Fibroblast of pulmonary artery (primary cell): Measurements from ENCODE around the gene HMGXB3.

Experiments
- DNase-seq: peaks from one replicate; pipeline ENCODE4 v3.0.0-alpha.2; 2010; ENCODE audit warnings: low read depth
- H3K4me3 ChIP-seq: replicated peaks from 2 replicates; pipeline ENCODE4 v1.5.1; 2011; ENCODE audit warnings: low read depth, mild to moderate bottlenecking, control low read depth, low read length, moderate library complexity
- TF ChIP-seq, protein P1 (sequence below): IDR thresholded peaks from 2 replicates; pipeline ENCODE4 v1.5.1; 2011; ENCODE audit warnings: mild to moderate bottlenecking, control low read depth, low read length, inconsistent platforms; ENCODE audit errors: missing control alignments

HMGXB3 gene, protein sequence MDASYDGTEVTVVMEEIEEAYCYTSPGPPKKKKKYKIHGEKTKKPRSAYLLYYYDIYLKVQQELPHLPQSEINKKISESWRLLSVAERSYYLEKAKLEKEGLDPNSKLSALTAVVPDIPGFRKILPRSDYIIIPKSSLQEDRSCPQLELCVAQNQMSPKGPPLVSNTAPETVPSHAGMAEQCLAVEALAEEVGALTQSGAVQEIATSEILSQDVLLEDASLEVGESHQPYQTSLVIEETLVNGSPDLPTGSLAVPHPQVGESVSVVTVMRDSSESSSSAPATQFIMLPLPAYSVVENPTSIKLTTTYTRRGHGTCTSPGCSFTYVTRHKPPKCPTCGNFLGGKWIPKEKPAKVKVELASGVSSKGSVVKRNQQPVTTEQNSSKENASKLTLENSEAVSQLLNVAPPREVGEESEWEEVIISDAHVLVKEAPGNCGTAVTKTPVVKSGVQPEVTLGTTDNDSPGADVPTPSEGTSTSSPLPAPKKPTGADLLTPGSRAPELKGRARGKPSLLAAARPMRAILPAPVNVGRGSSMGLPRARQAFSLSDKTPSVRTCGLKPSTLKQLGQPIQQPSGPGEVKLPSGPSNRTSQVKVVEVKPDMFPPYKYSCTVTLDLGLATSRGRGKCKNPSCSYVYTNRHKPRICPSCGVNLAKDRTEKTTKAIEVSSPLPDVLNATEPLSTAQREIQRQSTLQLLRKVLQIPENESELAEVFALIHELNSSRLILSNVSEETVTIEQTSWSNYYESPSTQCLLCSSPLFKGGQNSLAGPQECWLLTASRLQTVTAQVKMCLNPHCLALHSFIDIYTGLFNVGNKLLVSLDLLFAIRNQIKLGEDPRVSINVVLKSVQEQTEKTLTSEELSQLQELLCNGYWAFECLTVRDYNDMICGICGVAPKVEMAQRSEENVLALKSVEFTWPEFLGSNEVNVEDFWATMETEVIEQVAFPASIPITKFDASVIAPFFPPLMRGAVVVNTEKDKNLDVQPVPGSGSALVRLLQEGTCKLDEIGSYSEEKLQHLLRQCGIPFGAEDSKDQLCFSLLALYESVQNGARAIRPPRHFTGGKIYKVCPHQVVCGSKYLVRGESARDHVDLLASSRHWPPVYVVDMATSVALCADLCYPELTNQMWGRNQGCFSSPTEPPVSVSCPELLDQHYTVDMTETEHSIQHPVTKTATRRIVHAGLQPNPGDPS (N-terminal part only)

DNA sequence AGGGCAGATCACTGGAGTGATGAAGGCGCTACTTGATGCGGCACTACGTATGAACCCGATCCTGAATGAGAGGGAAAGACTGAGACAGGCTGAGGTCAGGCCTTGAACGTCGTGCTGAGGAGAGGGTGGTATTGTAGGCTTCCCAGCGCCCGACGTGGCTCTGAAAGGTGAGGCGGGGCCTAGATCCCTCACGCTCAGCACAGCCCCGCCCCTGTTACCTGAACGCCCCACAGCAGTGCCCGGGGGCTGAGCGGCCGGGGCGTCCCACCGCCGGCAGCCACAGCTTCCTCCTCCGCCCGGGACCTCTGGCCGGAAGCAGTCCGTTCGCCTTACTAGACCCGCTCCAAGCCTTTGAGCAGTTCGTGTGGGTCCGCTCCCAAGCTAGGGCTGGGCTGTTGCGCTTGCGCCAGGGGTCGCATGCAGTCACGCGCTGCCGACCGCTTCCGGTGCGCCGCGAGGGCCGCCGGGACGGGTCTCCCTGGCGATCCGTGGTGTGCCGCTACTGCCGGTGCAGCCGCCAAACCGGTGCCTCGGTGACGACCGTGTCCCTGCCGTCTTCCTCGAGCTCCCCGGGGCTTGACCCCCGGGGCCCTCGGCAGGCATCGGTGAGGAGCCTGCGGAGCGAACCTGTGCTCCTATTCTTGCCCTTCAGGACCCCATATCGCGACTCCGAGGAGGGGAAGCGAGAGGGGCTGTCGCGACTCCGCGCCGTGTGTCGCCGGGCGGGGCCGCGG is at the start of gene HMGXB3, which contains the start of gene TIGD6:
HMGXB3 (plus strand) TSS at position 484 of the 734 bp plus-strand sequence. CDS start 4,114 bp downstream, outside the sequence.
TIGD6 (minus strand) TSS at position 399 of the 734 bp plus-strand sequence. CDS start 4,306 bp downstream, outside the sequence.
- peak; percentile 96 for DNase-seq
- TF ChIP-seq, protein P1, sequence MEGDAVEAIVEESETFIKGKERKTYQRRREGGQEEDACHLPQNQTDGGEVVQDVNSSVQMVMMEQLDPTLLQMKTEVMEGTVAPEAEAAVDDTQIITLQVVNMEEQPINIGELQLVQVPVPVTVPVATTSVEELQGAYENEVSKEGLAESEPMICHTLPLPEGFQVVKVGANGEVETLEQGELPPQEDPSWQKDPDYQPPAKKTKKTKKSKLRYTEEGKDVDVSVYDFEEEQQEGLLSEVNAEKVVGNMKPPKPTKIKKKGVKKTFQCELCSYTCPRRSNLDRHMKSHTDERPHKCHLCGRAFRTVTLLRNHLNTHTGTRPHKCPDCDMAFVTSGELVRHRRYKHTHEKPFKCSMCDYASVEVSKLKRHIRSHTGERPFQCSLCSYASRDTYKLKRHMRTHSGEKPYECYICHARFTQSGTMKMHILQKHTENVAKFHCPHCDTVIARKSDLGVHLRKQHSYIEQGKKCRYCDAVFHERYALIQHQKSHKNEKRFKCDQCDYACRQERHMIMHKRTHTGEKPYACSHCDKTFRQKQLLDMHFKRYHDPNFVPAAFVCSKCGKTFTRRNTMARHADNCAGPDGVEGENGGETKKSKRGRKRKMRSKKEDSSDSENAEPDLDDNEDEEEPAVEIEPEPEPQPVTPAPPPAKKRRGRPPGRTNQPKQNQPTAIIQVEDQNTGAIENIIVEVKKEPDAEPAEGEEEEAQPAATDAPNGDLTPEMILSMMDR, result no peak
- peak within 1 kb of the TSS; percentile 78 for H3K4me3 ChIP-seq

DNA sequence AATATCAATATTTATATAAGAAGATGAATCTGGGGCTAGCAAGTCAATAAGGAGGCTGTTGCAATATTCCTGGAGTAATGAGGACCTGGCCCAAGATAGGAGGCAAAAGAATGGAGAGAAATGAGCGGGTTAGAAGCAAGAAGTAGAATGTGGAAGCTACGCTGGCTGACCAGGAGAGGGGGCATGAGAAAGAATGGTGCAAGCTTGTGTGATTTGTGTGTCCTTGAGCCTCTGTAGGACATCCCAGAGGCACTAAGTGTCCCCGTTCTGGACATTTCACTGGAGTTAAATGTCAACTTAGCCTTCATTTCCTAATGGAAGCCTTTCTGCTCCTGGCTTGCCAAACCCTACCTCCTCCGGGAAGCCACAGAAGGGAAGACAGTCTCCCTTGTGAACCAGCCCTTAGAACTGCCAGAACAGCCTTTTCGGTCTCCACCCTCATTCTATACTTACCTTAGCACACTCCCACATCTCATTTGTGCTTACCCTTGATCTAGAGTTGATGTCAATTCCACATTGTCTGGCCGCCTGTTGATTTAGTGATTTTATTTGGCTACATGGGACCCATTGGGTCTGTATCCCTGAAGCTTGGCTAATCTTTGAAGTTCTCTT is 49.3 kb upstream of the HMGXB3 start:
- TF ChIP-seq, protein P1, result peak; percentile 18
- no peak for DNase-seq
- no peak overlapping the region for H3K4me3 ChIP-seq

DNA sequence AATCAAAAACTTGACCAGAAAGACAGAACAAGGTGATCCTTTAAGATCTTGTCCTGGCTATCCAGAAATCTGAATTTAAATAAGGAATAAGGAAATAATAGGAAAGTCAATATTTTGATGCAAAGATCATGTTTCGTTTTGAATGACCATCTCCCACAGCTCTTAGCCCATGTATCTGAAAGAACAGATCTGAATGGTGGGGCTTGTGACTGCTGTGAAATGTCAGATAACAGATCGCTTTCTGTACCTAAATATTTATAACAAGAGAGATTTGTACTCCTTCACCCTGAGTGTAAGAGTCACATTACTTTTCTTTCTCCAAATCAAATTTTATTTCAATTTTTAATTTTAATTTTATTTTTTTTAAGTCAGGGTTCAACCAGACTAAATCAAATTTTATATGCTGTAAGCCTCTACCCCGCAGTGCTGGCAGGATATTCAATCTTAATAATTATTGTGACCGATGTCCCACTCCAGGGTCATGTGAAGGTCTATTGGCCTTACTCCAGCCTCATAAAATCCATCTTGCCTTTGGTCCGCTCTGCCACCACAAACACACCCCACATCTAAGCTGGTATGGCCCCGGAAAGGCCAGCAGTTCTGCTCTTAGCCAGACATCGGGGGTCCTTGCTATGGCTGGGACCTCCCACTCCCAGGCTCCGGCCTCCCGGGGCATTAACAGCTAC is 47.0 kb upstream of the HMGXB3 start:
- TF ChIP-seq, protein P1, result no peak
- DNase-seq, result no peak
- H3K4me3 ChIP-seq, result no peak overlapping the region

DNA sequence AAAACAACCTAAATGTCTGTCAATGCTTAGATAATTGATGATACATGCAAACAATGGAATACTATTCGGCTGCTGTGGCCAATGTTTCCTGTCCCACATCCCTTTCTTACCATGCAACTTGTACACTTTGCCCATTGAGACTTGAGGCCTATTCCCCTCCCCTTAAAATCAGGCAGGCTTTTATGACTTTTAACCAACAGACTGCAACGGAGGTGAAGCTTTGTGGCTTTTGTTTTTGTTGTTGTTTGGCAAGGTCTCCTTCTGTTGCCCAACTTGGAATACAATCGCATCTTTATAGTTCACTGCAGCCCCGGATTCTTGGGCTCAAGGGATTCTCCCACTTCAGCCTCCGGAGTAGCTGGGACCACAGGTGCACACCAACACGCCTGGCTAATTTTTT is 45.7 kb upstream of the HMGXB3 start:
- DNase-seq, result no peak
- TF ChIP-seq, protein P1, result no peak
- H3K4me3 ChIP-seq, result no peak overlapping the region

DNA sequence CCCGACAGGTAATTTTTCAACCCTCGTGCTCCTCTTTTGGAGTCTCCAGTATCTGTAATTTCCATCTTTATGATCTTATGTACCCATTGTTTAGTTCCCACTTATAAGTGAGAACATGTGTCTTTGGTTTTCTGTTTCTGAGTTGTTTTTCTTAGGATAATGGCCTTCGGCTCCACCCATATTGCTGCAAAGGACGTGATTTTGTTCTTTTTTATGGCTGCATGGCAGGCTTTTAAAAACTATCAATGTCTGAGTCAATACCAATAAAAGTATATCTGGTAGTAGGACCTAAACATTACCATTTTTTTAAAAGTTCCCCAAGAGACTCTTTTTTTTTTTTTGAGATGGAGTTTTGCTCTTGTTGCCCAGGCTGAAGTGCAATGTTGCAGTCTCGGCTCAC is 43.9 kb upstream of the HMGXB3 start:
- DNase-seq, result no peak
- TF ChIP-seq, protein P1, result no peak
- no peak overlapping the region for H3K4me3 ChIP-seq
